PC-3 (cell line): ENCODE results near the gene FES. TPM values are rescaled to one million over a fixed set of nuclear protein-coding genes. Genes with fewer than 3 reads are reported as not detected.

Experiments used
- ATAC-seq: fragments of 200-7000 bp; cut with Tn5 transposase; 2 replicates; pipeline ENCODE4 v1.9.1; 2020; ENCODE audit warnings: mild to moderate bottlenecking, moderate library complexity
- Bru-seq: library from RNA; stranded (reverse); fragments of 400-500 nt; gene quantifications from one replicate; lab custom pipeline; 2021; lab: Mats Ljungman, UMichigan
- BruChase-seq, 2 experiments: library from RNA; stranded (reverse); fragments of 400-500 nt; gene quantifications; one replicate each; lab custom pipeline; 2021; lab: Mats Ljungman, UMichigan
- BruUV-seq: library from RNA; stranded (reverse); fragments of 400-500 nt; replicated peaks from 2 replicates; lab custom pipeline; 2021; lab: Mats Ljungman, UMichigan
- CTCF ChIA-PET: fragments of 300-600 bp; sonication (Branson Sonifier 250); formaldehyde crosslinking; loops from one replicate; lab custom pipeline; 2022; ENCODE audit warnings: antibody characterized with exemption; lab: Charles Lee
- POLR2A ChIA-PET: fragments of 300-600 bp; sonication (Branson Sonifier 250); formaldehyde crosslinking; loops from one replicate; lab custom pipeline; 2022; ENCODE audit warnings: antibody characterized with exemption; ENCODE audit not compliant: unreplicated experiment; lab: Charles Lee
- DNase-seq: peaks from one replicate; pipeline ENCODE4 v3.0.0-alpha.2; 2015
- H2AFZ ChIP-seq: fragments of 300-600 bp; sonication (generic); 2 replicates; pipeline ENCODE4 v1.6.0; 2016; ENCODE audit warnings: antibody characterized with exemption, low read length
- H3F3A ChIP-seq: fragments of 300-600 bp; sonication (generic); one replicate; pipeline ENCODE4 v1.6.0; 2017; ENCODE audit warnings: antibody characterized with exemption, low read length, control low read depth, mild to moderate bottlenecking; ENCODE audit not compliant: unreplicated experiment
- H3K27ac ChIP-seq: fragments of 300-600 bp; sonication (generic); 2 replicates; pipeline ENCODE4 v1.5.1; 2016; ENCODE audit warnings: mild to moderate bottlenecking, low read length
- H3K27me3 ChIP-seq: fragments of 300-600 bp; sonication (generic); 2 replicates; pipeline ENCODE4 v1.6.1; 2016; ENCODE audit warnings: low read length, mixed read lengths
- H3K36me3 ChIP-seq: fragments of 300-600 bp; sonication (generic); 2 replicates; pipeline ENCODE4 v1.6.1; 2016; ENCODE audit warnings: low read depth, mixed run types, low read length, mixed read lengths
- H3K4me1 ChIP-seq: fragments of 300-600 bp; sonication (generic); 2 replicates; pipeline ENCODE4 v1.5.1; 2016; ENCODE audit warnings: low read length; ENCODE audit not compliant: insufficient read depth
- H3K4me2 ChIP-seq: fragments of 300-600 bp; sonication (generic); 2 replicates; pipeline ENCODE4 v1.6.0; 2016; ENCODE audit warnings: low read length
- H3K4me3 ChIP-seq: fragments of 300-600 bp; sonication (generic); 2 replicates; pipeline ENCODE4 v1.5.1; 2016; ENCODE audit warnings: mild to moderate bottlenecking, low read length, mixed read lengths
- H3K79me2 ChIP-seq: fragments of 300-600 bp; sonication (generic); 2 replicates; pipeline ENCODE4 v1.6.1; 2017; ENCODE audit warnings: low read length, mixed read lengths
- H3K9ac ChIP-seq: fragments of 300-600 bp; sonication (generic); 2 replicates; pipeline ENCODE4 v1.6.0; 2016; ENCODE audit warnings: mild to moderate bottlenecking, low read length
- H3K9me2 ChIP-seq: fragments of 300-600 bp; sonication (generic); replicated peaks from 2 replicates; pipeline ENCODE4 v1.6.1; 2016; ENCODE audit warnings: mixed run types, low read length, mixed read lengths
- H3K9me3 ChIP-seq: fragments of 300-600 bp; sonication (generic); 2 replicates; pipeline ENCODE4 v1.6.1; 2016; ENCODE audit warnings: low read length, mixed read lengths
- H4K20me1 ChIP-seq: fragments of 300-600 bp; sonication (generic); 2 replicates; pipeline ENCODE4 v1.6.1; 2016; ENCODE audit warnings: low read length, mixed read lengths
- CTCF ChIP-seq: fragments of 300-600 bp; sonication (generic); conservative IDR thresholded peaks from 2 replicates; pipeline ENCODE4 v1.5.1; 2017; ENCODE audit warnings: antibody characterized with exemption, low read depth, mild to moderate bottlenecking, low read length
- EZH2 ChIP-seq: fragments of 300-600 bp; sonication (generic); IDR thresholded peaks from one replicate; pipeline ENCODE4 v1.6.1; 2017; ENCODE audit warnings: antibody characterized with exemption, mild to moderate bottlenecking, low read length; ENCODE audit not compliant: unreplicated experiment
- EZH2phosphoT487 ChIP-seq: fragments of 300-600 bp; sonication (generic); IDR thresholded peaks from 2 replicates; pipeline ENCODE4 v1.6.1; 2018; ENCODE audit warnings: mild to moderate bottlenecking, antibody characterized with exemption, low read length, borderline replicate concordance
- intact Hi-C: fragments of 100-400 bp; cut with micrococcal nuclease; formaldehyde crosslinking; loops from 2 replicates; pipeline ENCODE4 v1.9.0; 2023
- long read RNA-seq: library from polyadenylated mRNA; unstranded; transcript quantifications from one replicate; pipeline ENCODE4 v2.0.0, GENCODE V29; 2021; ENCODE audit not compliant: unreplicated experiment
- total RNA-seq: library from RNA; depleted of rRNA; stranded (reverse); fragments of >200 nt; gene quantifications from 2 replicates; pipeline ENCODE4 v1.2.3, GENCODE V29; 2014; rRNA removed

FES gene
- total RNA-seq, result 2.8 and 11.5 TPM in 2 replicates
- percentile 22 among the genes with signal in this experiment for Bru-seq, nascent RNA
- percentile 24 among the genes with signal in this experiment for BruChase-seq, experiment 1, labeled RNA remaining after a 6-hour chase
- BruChase-seq, experiment 2, labeled RNA remaining after a 2-hour chase, result percentile 21 among the genes with signal in this experiment
- long read RNA-seq, result 0 reads

DNA sequence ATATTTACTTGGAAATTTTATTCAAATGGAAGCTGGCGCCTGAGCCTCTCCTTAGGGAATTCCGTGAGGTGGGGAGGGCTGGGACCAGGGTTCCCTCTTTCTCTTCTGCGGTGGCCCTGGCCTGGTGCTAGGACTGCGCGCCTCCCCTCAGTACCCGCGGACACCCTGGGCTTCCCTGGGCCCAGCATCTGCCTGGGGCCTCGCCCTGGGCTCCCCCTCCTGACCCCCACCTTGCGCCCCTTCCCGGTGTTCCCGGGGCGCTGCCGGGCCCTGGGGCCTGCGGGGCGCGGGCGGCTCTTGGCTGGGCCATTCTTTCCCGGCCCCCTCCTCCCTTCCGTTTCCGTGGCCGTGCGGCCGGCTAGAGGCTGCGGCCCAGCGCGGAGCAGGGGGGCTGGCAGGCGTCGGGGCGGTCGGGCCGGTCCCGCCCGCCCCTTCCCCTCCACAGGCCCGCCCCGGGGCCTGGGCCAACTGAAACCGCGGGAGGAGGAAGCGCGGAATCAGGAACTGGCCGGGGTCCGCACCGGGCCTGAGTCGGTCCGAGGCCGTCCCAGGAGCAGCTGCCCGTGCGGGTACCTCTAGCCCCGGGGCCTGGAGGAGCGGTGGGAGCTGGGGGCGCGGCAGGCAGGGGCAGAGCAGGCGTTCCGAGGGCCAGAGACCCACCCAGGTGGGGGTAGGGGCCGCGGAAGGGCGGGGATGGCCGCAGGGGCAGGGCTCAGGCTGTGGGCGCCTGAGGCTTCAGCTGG is at the start of gene FES:
FES (plus strand) TSS at position 529 of the 743 bp plus-strand sequence. CDS start 542 bp downstream, outside the sequence.
- no peak for DNase-seq
- Histone ChIP-seq H4K20me1 (no peaks in the 10 kb centered on the region), H3K9me3 (no peaks in the 10 kb centered on the region), H3K36me3 (no peaks in the 10 kb centered on the region; the same call in none of the 2 replicates), H3K4me3 (no peak within 1 kb of the TSS), H3K79me2 (no peaks in the 10 kb centered on the region), H3K27me3 (no peaks in the 10 kb centered on the region), H3K4me2 (no peak within 1 kb of the TSS), H3K4me1 (no peaks in the 10 kb centered on the region), H2AFZ (no peak within 1 kb of the TSS), H3K9me2 (no peaks in the 10 kb centered on the region), H3K9ac (no peak within 1 kb of the TSS), H3F3A (no peaks in the 10 kb centered on the region), H3K27ac (no peak within 1 kb of the TSS)
- CTCF ChIA-PET, result interaction anchor here (2.4 kb wide), 1 partner anchor 236 kb away, joined by 11 read pairs; no protein-coding TSS in a partner anchor
- POLR2A ChIA-PET, result no interaction called here
- intact Hi-C loops, result no loop called here
- no TSS peak for BruUV-seq
- no peak; the same call in none of the 2 replicates for ATAC-seq
- TF ChIP-seq EZH2phosphoT487, result no peak
- TF ChIP-seq EZH2, result no peak
- TF ChIP-seq CTCF, result no peak

DNA sequence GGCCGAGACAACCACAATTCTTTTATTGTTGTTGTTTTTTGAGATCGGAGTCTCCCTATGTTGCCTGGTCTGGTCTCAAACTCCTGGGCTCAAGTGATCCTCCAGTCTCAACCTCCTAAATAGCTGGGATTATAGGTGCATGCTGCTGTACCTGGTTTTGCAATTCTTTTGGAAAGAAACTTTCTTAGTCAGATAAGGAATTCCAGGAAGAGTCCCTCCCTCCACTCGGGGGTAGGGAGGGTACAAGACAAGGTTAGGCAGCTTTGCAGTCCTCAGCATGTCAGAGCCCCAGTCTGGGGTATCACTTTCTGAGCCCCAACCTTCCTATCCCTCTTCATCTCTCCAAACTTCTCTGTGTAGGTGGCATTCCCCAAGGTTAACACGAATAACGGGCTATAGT is 49.7 kb upstream of the FES start:
- no peak overlapping the region for H2AFZ ChIP-seq
- H3K4me2 ChIP-seq, result no peak overlapping the region
- DNase-seq (no peak), ATAC-seq (no peak)
- no peaks in the 10 kb centered on the region for H3K9me3 ChIP-seq
- no peaks in the 10 kb centered on the region for H3K9me2 ChIP-seq
- no peaks in the 10 kb centered on the region for H3K36me3 ChIP-seq
- H4K20me1 ChIP-seq, result no peaks in the 10 kb centered on the region
- no peaks in the 10 kb centered on the region for H3K4me1 ChIP-seq
- H3F3A ChIP-seq, result no peaks in the 10 kb centered on the region
- POLR2A ChIA-PET, result no interaction called here
- no TSS peak for BruUV-seq
- TF ChIP-seq EZH2phosphoT487 (no peak), EZH2 (no peak), CTCF (no peak)
- no peak overlapping the region for H3K9ac ChIP-seq
- H3K4me3 ChIP-seq, result no peak overlapping the region
- H3K27ac ChIP-seq, result no peak overlapping the region
- no peaks in the 10 kb centered on the region for H3K27me3 ChIP-seq
- intact Hi-C loops, result no loop called here
- H3K79me2 ChIP-seq, result no peaks in the 10 kb centered on the region
- CTCF ChIA-PET, result no interaction called here
